GM18499 (cell line): ENCODE data around the gene BLID.

ENCODE experiments used
- ATAC-seq: cut with Tn5 transposase; IDR thresholded peaks from one replicate; pipeline ENCODE4 v1.9.1; 2021; ENCODE audit warnings: moderate number of reproducible peaks; ENCODE audit not compliant: insufficient read depth, unreplicated experiment

Gene BLID

GRCh38 chr11:122115524-122116379 lies at the start of gene BLID:
Gene BLID (minus strand): TSS chr11:122116215. CDS start chr11:122115922, 293 bp downstream.
- ATAC-seq = no peak

- no peak for ATAC-seq
Observed at GRCh38 chr11:122163053-122163819, 47.2 kb upstream of the BLID start.

- ATAC-seq = no peak
Observed at GRCh38 chr11:122162095-122162494, 46.1 kb upstream of the BLID start.

- ATAC-seq = no peak
Observed at GRCh38 chr11:122160841-122161590, 45.0 kb upstream of the BLID start.

- no peak for ATAC-seq
Observed at GRCh38 chr11:122159861-122160260, 43.8 kb upstream of the BLID start.

GRCh38 chr11:122159173-122159721 lies 43.2 kb upstream of the BLID start:
- no peak for ATAC-seq

- ATAC-seq = no peak
Observed at GRCh38 chr11:122158171-122158570, 42.2 kb upstream of the BLID start.

GRCh38 chr11:122157653-122158161 lies 41.7 kb upstream of the BLID start:
- ATAC-seq = no peak

GRCh38 chr11:122156940-122157382 lies 40.9 kb upstream of the BLID start:
- ATAC-seq = no peak

GRCh38 chr11:122155765-122156527 lies 39.9 kb upstream of the BLID start:
- ATAC-seq = no peak

- ATAC-seq = no peak
Observed at GRCh38 chr11:122154994-122155393, 39.0 kb upstream of the BLID start.

- ATAC-seq = no peak
Observed at GRCh38 chr11:122154227-122154626, 38.2 kb upstream of the BLID start.

GRCh38 chr11:122153746-122154145 lies 37.7 kb upstream of the BLID start:
- ATAC-seq = no peak

- ATAC-seq = no peak
Observed at GRCh38 chr11:122150216-122151124, 34.5 kb upstream of the BLID start.

- ATAC-seq = no peak
Observed at GRCh38 chr11:122149202-122149601, 33.2 kb upstream of the BLID start.

- no peak for ATAC-seq
Observed at GRCh38 chr11:122146475-122146874, 30.5 kb upstream of the BLID start.

- no peak for ATAC-seq
Observed at GRCh38 chr11:122145715-122146274, 29.8 kb upstream of the BLID start.

GRCh38 chr11:122144752-122145151 lies 28.7 kb upstream of the BLID start:
- no peak for ATAC-seq
